IgD-negative memory B cell (primary cell): ENCODE results near the gene COPE. TPM values are rescaled to one million over a fixed set of nuclear protein-coding genes. Genes with fewer than 3 reads are reported as not detected.

ENCODE experiments used
- H3K27ac Mint-ChIP-seq, 3 donors: one replicate each; pipeline ENCODE4 v1.8.0; 2020 to 2022; ENCODE audit warnings: mild to moderate bottlenecking in 3 of 3, mixed read lengths in 3 of 3, moderate library complexity in 1 of 3
- H3K27me3 Mint-ChIP-seq: one replicate; pipeline ENCODE4 v1.8.0; 2021; ENCODE audit warnings: mixed read lengths
- H3K36me3 Mint-ChIP-seq: one replicate; pipeline ENCODE4 v1.8.0; 2020; ENCODE audit warnings: mild to moderate bottlenecking, mixed read lengths
- H3K4me1 Mint-ChIP-seq, 3 donors: one replicate each; pipeline ENCODE4 v1.8.0; 2020 to 2022; ENCODE audit warnings: mixed read lengths in 3 of 3, mild to moderate bottlenecking in 1 of 3
- H3K4me3 Mint-ChIP-seq, 4 donors: one replicate each; pipeline ENCODE4 v1.8.0; 2020 to 2022; ENCODE audit warnings: mild to moderate bottlenecking in 4 of 4, mixed read lengths in 4 of 4, moderate library complexity in 3 of 4
- H3K9me3 Mint-ChIP-seq, 3 donors: one replicate each; pipeline ENCODE4 v1.8.0; 2020 to 2021; ENCODE audit warnings: mixed read lengths in 3 of 3, mild to moderate bottlenecking in 1 of 3
- polyA plus RNA-seq: library from polyadenylated mRNA; unstranded; fragments of 300-500 nt; fragmentation: Illumina TruSeq; gene quantifications from one replicate; pipeline ENCODE4 v1.2.3, GENCODE V29; 2021

COPE gene
- polyA plus RNA-seq, 1 donor from 2014 or later = 295 TPM

DNA sequence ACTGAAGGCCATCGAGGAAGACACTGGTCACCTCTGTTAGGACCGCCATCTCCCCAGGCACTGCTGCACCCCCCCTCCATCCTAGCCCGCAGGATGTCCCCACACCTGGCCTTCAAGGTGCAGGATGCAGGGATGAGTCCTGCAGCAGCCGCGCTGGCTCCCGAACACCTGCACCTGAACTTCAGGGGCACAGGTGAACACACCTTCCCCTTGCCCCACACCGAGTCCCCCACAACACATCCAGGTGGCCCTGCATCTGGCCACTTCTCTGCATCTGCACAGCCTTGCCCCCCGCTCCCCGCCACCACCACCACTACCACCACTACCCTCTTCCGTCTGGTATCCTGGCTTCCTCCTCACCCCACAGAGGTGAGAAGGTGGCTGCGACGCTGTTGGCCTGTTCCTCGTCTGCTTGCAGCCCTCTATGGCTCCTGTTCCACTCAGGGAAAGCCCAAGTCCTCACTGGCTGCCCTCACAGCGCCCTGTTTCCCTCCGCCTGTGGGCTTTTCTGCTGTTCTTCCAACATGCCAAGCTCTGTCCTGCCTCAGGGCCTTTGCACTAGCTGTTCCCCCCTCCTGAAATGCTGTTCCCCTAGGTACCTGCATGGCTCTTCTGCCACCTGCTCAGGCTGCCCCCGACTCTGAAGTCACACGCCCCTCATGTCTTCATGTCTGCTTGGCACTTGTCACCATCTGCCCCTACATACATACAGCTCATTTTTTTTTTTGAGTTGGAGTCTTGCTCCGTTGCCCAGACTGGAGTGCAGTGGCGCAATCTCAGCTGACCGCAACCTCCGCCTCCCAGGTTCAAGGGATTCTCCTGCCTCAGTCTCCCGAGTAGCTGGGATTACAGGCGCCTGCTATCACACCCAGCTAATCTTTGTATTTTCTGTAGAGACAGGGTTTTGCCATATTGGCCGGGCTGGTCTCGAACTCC is 21.8 kb downstream of the COPE start:
- H3K9me3 Mint-ChIP-seq = no peaks in the 10 kb centered on the region

DNA sequence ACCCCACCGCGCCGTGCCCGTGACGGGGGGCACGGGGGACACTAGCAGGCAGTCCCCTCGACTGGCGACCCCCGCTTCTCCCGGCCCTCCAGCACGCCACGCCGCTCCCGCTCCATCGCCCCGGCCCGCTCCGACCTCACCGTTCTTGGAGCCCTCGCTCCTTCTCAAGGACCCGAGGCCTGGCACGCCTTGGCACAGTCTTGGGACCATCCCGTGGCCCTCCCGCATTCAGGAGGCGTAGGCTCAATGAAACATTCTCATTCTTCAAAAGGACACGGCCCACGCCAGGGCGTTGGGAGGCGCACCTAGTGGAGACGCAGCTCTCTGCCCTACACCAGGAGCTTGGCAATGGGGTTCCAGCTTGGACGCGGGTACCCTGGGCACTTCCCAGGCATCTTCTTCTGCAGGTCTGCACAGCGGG is 22.8 kb downstream of the COPE start:
- no peak overlapping the region for H3K27ac Mint-ChIP-seq
- H3K27me3 Mint-ChIP-seq = peaks cover 26% of the 10 kb centered on the region
- no peaks in the 10 kb centered on the region for H3K9me3 Mint-ChIP-seq
- peaks cover 3% of the 10 kb centered on the region for H3K36me3 Mint-ChIP-seq
- H3K4me3 Mint-ChIP-seq = peak overlapping the region; percentile 5 to 78 (median 76)
- H3K4me1 Mint-ChIP-seq = peaks cover 0 to 10% (median 2%) of the 10 kb centered on the region in 3 donors

More for the DNA sequence above, 21.8 kb downstream of the COPE start:
- Mint-ChIP-seq H3K36me3 (peaks cover 7% of the 10 kb centered on the region), H3K4me3 (peak overlapping the region in 3 of 4 donors; percentile 3 to 81 (median 63)), H3K4me1 (peaks cover 0 to 10% (median 2%) of the 10 kb centered on the region in 3 donors), H3K27me3 (peaks cover 26% of the 10 kb centered on the region), H3K27ac (peak overlapping the region in 1 of 3 donors; percentile 5)

DNA sequence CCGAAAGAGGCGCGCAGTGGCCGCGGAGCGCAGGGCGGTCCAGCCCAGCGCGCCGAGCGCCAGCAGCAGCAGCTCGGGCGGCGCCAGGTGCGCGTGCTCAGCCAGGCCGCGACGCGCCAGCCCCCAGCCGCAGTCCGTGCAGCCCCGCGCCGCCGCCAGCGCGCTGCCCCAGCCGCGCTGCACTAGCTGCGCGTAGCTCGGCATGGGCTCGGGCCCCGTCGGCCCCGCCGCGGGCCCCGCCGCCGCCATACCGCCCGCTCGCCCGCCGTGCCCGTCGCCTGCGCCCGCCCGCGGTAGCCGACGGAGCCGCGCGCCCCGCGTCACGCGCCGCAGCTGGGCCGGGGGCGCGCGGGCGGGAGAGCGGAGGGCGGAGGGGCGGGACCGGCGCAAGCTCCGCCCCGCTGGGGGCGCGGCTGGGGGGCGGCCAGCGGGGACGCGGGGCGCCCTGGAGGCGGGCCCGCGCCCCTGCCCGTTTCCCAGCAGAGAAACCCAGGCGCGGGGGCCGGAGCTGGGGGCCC is 23.3 kb downstream of the COPE start, which contains the start of gene CERS1:
CERS1 (minus strand) TSS at position 335 of the 518 bp plus-strand sequence; CDS start at position 249, 86 bp downstream.
- H3K27ac Mint-ChIP-seq = no peak within 1 kb of the TSS
- peaks cover 26% of the 10 kb centered on the region for H3K27me3 Mint-ChIP-seq

DNA sequence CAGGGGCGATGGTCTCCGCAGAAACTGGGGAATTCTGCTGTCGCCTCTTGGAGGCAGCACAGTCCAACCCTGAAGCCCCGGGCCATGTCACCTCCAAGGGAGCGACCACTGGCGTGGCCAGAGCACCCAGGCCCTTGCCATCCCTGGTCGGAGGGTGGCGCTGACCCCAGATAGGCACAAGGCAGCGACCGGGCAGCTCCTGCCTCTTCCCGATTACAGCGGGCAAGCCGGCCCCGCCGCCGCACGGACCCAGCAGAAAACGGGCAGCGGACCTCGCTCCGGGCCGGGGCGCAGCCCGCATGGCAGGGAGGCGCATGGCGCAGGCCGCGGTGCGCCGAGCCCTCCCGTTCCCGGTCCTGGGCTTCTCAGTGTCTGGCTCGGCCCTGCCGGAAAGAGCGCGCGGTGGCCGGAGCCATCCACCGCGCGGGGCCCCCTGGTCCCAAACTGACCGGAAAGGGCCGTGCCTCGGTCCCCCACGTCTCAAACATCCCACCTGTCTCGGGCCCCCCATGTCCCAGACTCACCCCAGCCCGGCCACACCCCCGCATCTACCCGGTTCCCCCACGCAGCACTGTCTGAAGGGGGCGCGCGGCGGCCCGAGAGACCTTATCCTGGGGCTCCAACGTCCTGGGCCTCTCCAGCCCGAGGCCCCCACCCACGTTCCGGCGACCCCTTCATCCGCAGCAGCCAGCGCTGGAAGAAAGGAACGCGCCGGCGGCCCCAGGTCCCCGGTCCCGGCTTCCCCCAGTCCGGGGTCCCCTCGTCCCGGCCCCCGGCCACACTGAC is 24.0 kb downstream of the COPE start:
- no peaks in the 10 kb centered on the region for H3K9me3 Mint-ChIP-seq
- peaks cover 3% of the 10 kb centered on the region for H3K36me3 Mint-ChIP-seq
- peaks cover 26% of the 10 kb centered on the region for H3K27me3 Mint-ChIP-seq
- H3K4me3 Mint-ChIP-seq = peak overlapping the region in 3 of 4 donors; percentile 50 to 70 (median 54)
- peaks cover 0 to 8% (median 2%) of the 10 kb centered on the region in 3 donors for H3K4me1 Mint-ChIP-seq
- no peak overlapping the region for H3K27ac Mint-ChIP-seq

More for the DNA sequence above, 23.3 kb downstream of the COPE start, which contains the start of gene CERS1:
- H3K36me3 Mint-ChIP-seq = peaks cover 3% of the 10 kb centered on the region
- H3K9me3 Mint-ChIP-seq = no peaks in the 10 kb centered on the region
- peaks cover 0 to 8% (median 2%) of the 10 kb centered on the region in 3 donors for H3K4me1 Mint-ChIP-seq
- peak within 1 kb of the TSS; percentile 5 to 81 (median 76) for H3K4me3 Mint-ChIP-seq

DNA sequence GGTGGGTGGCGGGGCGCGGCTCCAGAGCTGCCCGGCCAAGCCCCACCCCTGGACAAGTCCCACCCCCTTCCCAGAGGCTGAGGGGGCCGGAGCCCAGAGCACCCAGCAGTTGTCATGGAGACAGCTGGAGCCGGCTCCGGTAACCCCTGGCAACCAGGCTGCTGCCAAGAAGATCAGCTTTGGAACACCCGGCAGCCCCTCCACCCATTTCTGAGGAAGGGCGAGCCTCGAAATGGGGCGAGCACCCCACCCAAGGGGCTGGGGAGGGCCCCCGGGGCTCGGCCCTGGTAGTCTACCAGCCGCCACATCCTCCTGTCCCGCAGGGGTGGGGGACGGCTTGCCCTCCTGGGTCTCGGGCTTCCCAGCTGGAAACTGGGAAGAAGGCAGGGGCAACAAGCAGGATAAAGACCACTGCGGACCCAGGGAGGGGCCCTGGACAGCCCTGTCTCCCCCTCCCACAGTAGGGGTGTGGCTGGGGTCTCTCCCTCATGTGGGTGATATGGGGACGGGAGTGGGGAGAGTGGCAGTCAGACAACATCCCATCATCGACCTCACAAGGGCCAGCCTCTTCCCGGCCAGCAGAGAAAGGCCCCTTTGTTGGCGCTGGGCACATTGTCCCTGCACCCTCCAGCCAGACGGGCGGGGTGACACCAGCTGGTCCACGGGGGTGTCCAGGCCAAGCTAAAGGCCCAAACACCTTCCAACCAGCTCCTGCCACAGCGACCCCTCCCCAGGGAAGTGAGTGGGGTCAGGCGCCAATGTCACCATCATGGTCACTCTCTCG is 24.7 kb downstream of the COPE start:
- Mint-ChIP-seq H3K27me3 (peaks cover 27% of the 10 kb centered on the region), H3K9me3 (no peaks in the 10 kb centered on the region), H3K36me3 (peaks cover 2% of the 10 kb centered on the region), H3K27ac (no peak overlapping the region), H3K4me1 (peaks cover 0 to 8% (median 2%) of the 10 kb centered on the region in 3 donors), H3K4me3 (peak overlapping the region in 2 of 4 donors; percentile 39 to 73)

DNA sequence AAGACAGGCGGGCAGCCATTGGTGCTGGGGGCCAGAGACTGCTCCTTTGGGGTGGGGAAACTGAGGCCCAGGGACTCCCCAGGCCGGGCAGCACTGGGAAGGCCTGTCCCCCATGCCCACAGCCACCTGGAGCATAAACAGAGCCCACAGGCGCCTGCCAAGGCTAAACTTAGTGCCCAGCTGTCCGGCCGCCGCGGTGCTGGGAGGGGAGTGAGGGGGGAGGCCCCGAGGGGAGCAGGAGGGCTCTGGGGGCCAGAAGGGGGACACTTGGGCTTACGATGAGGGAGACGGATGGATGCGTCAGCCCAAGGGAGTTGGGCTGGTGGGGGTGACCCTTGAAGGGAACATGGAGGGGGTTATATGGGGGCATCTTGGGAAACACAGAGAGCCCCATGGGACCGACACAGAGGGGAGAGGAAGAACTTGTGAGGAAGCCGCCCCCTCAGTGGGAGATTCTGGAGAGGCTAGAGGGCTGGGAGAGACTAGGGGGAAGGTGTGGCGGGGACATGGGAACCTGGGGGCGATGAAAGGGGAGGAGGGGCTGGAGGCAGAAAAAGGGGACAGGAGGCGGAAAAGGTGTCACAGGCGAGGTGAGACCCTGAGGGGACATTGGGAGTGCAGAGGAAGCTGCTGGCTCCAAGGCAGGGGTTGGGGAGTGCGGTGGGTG is 25.5 kb downstream of the COPE start:
- H3K27ac Mint-ChIP-seq = peak overlapping the region in 1 of 3 donors; percentile 39
- H3K4me1 Mint-ChIP-seq = peaks cover 0 to 8% (median 2%) of the 10 kb centered on the region in 3 donors
- no peaks in the 10 kb centered on the region for H3K9me3 Mint-ChIP-seq
- peaks cover 30% of the 10 kb centered on the region for H3K27me3 Mint-ChIP-seq
- peak overlapping the region in 1 of 4 donors; percentile 39 for H3K4me3 Mint-ChIP-seq
- peaks cover 2% of the 10 kb centered on the region for H3K36me3 Mint-ChIP-seq

DNA sequence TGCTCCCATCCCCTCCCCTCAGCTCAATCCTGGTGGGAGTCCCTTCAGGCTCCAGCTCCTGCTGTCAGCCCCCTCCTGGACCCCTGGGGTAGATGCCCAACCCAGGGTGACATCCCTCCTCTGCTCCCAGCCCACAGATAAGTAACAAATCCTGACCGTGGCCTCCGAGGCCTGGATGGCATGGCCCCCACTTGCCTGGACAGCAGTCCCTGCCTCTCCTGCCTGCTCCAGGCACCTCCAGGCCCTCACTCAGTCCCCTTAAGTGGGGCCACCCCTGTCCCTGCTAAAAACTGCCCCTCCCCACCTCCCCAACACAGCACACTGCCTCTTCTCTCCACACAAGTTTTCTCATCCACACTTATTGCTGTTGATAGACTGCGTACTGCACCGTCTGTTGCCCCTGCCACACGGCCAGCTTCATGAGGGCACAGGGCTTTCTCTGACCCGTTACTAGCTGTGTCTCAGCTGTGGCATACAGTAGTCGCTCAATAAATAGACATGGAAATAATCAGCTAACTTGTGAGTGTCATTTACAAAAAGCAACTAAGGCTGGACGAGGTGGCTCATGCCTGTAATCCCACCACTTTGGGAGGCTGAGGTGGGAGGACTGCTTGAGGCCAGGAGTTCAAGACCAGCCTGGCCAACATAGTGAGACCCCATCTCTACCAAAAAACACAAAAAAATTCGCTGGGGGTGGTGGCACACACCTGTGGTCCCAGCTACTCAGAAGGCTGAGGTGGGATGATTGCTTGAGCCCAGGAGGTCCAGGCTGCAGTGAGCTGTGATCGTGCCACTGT is 29.0 kb downstream of the COPE start:
- peaks cover 16% of the 10 kb centered on the region for H3K27me3 Mint-ChIP-seq
- H3K4me3 Mint-ChIP-seq = no peak overlapping the region

DNA sequence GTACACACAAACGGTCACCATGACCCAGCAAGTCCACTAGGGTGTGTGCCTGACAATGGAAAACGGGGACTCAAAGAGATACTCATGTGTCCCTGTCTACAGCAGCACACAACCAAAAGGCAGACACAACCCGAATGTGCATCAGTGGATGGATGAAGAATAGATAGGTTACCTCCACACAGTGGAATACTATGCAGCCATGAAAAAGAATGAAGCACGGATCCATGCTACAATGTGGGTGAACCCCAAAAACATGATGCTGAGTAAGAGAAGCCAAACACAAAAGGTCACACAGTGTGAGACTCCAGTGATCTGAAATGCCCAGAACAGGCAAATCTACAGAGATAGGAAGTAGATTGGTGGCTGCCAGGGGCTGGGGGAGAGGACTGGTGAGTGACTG is 32.2 kb downstream of the COPE start:
- no peak overlapping the region for H3K4me3 Mint-ChIP-seq
- no peaks in the 10 kb centered on the region for H3K4me1 Mint-ChIP-seq
- H3K27ac Mint-ChIP-seq = no peak overlapping the region
- no peaks in the 10 kb centered on the region for H3K9me3 Mint-ChIP-seq
- H3K27me3 Mint-ChIP-seq = peaks cover 4% of the 10 kb centered on the region
- no peaks in the 10 kb centered on the region for H3K36me3 Mint-ChIP-seq

More for the DNA sequence above, 29.0 kb downstream of the COPE start:
- Mint-ChIP-seq H3K9me3 (no peaks in the 10 kb centered on the region), H3K36me3 (no peaks in the 10 kb centered on the region), H3K27ac (no peak overlapping the region), H3K4me1 (peaks cover 0 to 3% (median 0%) of the 10 kb centered on the region in 3 donors)

DNA sequence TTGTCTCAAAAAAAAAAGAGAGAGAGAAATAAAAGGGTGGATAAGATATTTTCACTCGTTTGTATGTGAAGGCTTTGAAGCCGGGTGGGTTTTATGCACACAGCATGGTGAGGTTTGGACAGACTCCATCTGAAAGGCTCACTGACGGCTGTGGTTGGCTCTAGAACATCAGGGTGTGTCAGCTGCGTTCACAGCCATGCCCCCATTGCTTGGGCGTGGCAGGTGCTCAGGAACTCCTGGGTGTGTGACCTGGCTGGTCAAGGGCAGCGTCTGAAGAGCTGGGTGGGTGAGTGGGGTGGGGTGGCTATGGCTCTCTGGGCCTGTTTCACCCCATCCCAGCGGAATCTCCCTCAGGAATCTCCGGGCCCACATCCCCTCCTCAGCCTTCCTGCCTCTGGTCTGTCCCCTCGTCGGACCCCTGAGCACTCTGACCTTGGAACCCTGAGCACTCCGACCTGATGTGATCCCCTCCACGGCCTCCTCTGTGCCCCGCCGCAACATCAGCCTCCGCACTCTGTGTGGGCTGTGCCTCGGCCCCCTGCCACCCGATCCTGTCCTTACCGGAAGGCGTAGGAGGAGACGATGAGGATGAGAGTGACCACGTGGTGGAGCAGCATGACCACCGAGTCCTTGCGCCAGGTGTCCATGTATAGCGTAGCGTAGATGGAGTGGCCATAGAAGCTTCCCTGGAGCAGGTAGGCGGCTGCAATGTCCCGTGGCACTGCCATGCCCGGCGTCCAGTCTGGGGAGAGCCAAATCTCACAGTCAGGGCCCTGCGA is 35.5 kb downstream of the COPE start:
- Mint-ChIP-seq H3K4me1 (no peaks in the 10 kb centered on the region), H3K9me3 (no peaks in the 10 kb centered on the region), H3K27me3 (no peaks in the 10 kb centered on the region), H3K27ac (no peak overlapping the region), H3K36me3 (no peaks in the 10 kb centered on the region), H3K4me3 (no peak overlapping the region)

DNA sequence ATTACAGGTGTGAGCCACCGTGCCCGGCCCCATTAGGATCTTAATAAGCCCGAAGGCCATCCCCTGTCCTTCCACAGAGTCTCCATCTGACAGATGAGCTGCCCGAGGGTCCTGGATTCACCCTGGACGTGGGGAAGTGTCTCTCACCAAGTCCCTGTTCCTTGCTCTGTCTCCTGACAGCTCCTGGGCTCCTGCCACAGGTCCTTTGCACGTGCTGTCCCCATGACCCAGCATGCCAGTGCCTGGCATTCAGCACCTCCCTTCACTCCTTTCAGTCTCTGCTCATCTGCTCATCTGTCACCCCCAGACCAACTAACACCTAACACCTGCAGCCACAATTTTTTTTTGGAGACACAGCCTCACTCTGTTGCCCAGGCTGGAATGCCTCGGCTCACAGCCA is 37.7 kb downstream of the COPE start:
- no peak overlapping the region for H3K4me3 Mint-ChIP-seq

DNA sequence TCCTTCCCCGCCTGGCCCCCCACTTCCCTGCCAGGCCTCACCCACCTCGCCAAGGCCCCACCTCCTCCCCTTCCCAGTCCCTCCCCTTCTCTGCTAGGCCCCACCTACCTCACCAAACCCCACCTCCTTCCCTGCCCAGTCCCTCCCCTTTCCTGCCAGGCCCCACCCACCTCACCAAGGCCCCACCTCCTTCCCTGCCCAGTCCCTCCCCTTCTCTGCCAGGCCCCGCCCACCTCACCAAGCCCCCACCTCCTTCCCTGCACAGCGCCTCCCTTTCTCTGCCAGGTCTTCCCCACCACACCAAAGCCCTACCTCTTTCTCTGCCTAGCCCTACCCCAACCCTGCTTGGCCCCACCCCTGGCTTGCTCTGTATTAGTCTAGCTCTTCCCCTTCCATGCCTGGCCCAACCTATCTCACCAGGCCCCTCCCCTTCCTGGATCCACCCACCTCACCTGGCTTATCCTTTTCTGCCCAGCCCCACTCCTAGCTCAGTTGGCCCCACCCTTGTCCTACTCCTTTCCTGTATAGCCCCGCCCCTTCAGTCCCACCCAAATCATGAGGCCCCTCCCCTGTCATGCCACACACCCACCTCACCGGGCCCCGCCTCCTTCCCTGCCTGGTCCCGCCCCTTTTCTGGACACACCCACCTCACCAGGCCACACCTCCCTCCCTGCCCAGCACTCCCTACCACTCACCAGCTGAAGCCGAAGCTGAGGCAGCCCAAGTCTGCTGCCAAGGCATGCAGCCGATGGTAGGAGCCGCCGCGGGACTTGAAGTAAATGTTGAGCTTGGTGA is 39.4 kb downstream of the COPE start:
- H3K36me3 Mint-ChIP-seq = no peaks in the 10 kb centered on the region
- no peak overlapping the region for H3K4me3 Mint-ChIP-seq
- no peak overlapping the region for H3K27ac Mint-ChIP-seq
- H3K27me3 Mint-ChIP-seq = no peaks in the 10 kb centered on the region
- H3K4me1 Mint-ChIP-seq = peaks cover 0 to 2% (median 0%) of the 10 kb centered on the region in 3 donors
- H3K9me3 Mint-ChIP-seq = peaks cover 0 to 3% (median 0%) of the 10 kb centered on the region in 3 donors

More for the DNA sequence above, 37.7 kb downstream of the COPE start:
- Mint-ChIP-seq H3K27ac (no peak overlapping the region), H3K27me3 (no peaks in the 10 kb centered on the region), H3K4me1 (peaks cover 0 to 2% (median 0%) of the 10 kb centered on the region in 3 donors), H3K9me3 (peaks cover 0 to 3% (median 0%) of the 10 kb centered on the region in 3 donors), H3K36me3 (no peaks in the 10 kb centered on the region)
